Measurements from ENCODE around the gene KRT72.
A peak's percentile ranks its signal among the peaks of the same experiment; 100 is the strongest.
"Not testable (repeated sequence)": the region's sequence is repeated elsewhere in the genome, so short reads cannot be mapped to it uniquely, and the experiment has no call there.

Gene KRT72

DNA sequence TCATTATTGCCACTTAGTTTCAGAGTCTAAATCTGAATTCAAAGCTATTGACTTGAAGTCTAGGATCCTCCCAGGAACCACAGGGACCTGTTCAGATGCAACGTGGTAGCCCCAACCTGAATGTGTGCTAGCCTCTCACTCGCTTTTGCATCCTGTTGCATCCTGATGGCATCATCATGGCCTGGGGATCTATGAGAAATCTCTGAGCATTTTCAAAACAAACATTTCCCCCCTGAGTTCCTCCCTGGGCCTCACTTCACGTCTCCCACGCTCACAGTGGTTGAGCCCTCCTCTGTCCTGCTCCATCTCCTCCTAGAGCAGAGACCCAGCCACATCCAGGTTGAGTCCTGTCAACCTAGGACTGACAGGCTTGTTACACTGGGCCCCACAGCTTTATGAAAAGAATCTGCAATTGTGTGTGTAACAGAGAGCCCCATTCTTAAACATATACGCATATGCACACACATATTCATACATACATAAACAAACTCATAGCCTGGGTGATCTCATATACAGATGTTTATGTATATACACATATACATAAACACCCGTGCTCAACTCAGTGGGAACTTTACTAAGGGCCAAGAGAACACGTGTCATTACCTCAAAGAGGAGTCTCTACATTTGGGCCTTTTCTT lies 5.4 kb upstream of the KRT72 start:
- DNase-seq: peak; percentile 19

DNA sequence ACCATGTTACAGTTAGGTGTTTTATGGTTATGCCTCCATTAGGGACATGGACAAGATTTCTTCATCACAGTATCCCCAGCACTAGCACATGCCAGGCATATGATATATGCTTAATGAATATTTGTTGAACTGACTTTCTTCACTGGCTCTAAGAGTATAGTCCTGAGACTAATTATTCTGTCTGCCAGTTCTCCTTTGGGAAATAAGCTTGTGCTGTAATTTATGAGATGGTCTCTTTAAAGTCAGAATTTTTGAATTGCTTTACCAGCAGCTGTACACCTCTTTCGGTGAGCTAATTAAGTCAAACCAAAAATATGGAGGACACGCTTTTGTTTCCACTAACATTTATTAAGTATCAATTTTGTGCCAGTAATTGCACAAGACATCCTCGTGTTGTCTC lies 4.8 kb upstream of the KRT72 start:
- DNase-seq: no peak

DNA sequence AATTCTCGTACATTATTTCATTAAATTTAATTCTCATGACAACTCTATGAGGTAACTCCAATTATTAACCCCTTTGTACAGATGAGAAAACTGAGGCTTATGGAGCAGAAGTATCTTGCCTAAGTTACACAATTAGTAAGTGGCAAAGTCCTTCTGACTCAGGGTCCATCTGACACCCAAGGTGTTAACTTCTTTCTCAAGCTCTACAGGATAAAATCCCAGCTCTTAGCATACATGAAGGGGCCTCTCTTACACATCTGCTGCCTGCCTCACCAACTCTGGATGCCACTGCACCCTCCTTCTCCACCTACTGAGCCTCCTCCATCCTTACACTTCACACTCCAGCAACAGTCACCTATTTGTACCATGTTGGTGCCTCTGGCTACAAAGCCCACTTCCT lies 4.3 kb upstream of the KRT72 start:
- peak; percentile 28 for DNase-seq

DNA sequence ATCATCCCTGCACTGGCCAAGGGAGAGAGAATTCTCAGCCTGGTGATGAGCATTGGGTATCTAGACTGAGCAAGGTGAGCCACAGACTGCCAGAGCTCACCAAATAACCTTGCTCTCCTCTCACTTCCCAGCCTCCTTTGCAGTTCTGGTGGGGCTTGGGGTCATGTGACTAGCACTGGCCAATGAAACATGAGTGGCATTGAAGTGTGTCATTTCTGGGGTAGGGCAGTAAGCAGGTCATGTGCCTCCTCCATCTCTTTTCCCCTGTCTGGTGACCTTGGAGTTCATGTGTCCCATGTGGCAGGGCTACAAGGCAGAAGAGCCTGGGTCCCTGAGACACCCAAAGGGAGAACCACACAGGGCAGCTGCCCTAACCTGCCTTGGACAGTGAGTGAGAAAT lies 3.6 kb upstream of the KRT72 start:
- DNase-seq: peak; percentile 43

DNA sequence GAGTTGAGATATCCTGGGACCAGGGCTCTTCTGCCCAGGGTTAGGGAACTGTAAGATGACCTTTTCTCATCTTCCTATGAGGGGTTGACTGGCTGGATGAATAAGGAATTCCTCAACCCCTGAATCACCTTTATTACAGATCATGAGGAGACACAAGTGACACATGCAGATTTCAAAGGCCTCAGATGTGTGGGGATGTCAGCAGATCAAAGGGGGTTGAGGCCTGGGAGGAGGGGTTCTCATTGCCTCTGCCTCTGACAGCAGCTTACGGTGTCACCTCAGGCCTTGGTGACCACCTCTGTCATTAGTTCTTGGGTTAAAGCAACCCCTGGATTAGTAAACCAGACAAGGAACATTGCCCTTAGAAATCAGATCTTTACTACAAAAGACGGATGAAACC lies 2.1 kb upstream of the KRT72 start:
- peak; percentile 34 for DNase-seq

DNA sequence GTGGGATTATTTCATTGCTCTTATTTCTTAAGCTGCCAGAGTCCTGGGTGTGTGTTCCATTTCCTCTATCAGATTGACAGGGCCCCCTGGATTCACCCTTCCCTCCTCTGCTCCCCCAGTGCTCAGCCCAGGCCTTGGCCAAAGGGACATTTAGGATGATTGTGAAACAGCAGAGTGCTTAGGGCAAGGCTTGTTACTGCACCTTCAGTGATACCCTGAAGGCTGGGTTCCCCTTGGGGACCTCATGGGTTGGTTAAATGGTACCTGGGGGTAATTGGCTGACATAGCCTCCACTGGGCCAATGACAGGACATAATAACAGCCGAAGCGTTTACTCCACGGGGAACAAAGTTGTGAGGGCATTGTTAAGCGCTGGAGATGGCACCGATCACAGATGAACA lies 1.3 kb upstream of the KRT72 start:
- DNase-seq: peak; percentile 32

DNA sequence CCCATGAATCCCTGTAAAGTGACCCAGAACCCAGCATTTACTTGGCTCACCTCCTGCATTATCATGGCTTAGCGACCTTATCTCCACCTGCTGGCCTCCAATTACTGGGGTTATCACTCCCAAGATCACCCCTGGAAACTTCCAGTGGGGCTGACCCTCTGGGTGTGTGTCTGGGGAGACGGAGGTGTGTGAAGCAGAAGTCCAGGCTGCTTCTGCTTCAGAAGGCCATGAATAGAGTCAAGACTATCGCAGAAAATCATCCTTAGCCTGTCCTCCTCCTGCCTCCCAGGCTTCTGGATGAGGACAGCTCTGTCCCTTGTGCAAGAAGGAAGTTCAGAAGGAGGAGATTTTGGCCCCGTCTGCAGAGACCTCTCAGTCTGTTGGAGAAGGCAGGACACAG lies 408 bp upstream of the KRT72 start:
- peak; percentile 43 for DNase-seq

DNA sequence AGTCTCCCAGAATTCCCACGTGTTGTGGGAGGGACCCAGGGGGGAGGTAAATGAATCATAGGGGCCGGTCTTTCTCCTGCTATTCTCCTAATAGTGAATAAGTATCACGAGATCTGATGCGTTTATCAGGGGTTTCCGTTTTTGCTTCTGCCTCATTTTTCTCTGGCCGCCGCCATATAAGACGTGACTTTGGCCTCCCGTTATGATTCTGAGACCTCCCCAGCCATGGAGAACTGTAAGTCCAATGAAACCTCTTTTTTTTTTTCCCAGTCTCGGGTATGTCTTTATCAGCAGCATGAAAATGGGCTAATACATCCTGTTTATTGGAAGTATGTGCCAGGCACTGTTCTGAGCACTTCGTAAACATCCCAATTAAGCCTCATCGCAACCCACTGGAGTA lies 788 bp downstream of the KRT72 start:
- DNase-seq: no peak

DNA sequence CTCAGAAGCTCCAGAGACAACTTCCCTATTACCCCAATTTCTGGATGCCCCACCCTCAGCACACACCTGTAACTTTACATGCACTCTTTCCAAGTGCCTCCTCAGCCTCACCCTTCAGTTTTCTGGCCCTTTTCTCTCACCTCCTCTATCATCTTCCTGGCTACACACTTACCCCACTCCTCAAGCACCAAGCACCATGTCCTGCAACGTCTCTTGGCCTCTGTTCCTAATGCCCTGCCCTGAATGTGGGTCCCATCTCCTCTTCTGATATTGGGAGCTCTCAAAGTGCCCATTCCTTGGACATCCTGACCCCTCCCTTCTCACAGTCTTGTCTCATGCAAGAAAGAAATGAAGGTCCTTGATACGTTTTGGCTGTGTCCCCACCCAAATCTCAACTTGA lies 1.2 kb downstream of the KRT72 start:
- DNase-seq: peak; percentile 32

DNA sequence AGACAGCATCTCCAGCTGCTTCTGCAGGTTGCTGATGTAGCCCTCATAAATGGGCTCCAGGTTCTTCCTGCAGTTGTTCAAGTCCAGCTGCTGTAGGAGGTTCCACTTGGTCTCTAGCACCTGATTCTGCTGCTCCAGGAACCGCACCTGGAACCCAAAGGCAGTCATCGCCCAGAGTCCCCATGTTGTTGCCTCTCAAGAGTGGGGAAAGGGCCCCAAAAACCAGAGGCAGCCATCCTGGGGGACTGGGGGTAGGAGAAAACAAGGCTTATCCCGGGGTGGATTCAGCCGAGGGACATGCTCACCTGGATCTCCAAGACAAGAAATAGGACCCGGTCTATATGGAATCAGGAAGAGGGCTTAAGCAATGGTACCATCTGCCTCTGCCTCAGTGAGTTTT lies 2.3 kb downstream of the KRT72 start:
- DNase-seq: peak; percentile 48

DNA sequence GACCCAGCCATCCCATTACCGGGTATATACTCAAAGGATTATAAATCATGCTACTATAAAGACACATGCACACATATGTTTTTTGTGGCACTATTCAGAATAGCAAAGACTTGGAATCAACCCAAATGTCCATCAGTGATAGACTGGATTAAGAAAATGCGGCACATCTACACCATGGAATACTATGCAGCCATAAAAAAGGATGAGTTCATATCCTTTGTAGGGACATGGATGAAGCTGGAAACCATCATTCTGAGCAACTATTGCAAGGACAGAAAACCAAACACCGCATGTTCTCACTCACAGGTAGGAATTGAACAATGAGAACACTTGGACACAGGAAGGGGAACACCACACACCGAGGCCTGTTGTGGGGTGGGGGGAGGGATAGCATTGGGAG lies 7.0 kb downstream of the KRT72 start:
- DNase-seq: not testable (repeated sequence)

DNA sequence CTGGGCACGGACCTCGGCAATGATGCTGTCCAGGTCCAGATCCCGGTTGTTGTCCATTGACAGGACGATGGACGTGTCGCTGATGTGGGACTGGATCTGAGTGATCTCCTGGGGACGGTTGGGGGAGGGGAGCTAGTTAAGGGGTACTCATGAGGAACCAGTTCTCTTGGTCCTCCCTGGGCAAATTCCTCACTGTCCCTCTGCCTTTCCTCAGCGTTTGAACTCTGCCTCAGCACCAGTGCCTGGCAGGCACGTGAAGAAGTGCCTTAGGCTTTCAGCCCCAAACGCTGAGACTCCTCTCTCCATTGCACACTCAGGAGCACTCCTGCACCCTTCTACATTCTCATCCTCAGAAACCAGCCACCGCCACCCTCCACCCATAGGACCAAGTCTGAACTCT lies 9.7 kb downstream of the KRT72 start:
- DNase-seq: no peak

DNA sequence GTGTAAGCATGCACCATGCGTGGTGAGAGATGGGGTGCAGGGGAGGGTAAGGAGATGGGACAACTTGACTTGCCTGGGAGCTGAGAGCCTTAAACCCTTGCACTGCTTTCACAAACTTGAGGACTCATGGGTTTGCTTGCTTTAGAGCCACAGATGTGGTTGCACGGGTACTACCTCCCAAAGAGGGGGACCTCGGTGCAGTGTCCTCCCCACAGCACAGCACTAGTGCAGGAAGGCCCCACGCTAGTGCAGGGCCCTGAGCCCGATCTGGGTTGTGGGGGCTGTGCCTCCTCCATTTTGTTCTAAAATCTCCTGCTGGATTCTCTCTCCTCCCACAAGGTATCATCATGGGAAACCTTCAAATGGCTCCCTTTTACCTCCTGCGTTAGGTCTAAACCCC lies 11.2 kb downstream of the KRT72 start:
- DNase-seq: no peak

DNA sequence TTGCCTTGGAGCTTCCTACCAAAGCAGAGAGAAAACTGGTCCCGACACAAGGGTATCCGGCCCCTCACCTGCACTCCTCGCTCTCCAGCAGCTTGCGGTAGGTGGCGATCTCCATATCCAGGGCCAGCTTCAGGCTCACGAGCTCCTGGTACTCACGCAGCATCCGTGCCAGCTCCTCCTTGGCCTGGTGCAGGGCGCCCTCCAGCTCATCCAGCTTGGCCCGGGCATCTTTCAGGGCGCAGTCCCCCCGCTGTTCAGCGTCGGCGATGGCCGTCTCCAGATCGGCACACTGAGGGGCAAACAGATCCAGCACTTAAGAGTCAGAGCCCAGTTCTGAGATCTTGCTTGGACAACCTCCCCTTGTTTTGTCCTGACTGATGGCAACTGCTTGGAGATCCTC lies 13.7 kb downstream of the KRT72 start:
- DNase-seq: peak; percentile 60

DNA sequence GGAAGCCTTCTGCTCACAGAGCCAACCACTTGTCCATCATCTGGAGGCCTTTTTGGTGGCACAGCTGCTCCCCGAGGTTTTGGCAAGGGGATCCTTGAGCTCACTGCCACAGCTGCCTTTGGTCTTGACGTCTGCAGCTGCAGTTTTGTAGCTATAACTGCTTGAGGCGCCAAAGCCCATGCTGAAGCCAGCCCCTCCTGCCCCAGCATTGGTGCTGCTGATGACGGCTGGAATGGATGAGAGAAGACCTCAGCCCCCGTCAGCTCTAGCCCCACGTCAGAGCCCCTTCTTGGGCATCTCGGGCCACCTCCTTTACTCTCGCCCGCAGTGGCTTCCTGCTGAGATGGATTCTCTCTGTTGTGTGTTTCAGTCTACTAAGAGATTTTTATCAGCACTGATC lies 15.3 kb downstream of the KRT72 start:
- no peak for DNase-seq

DNA sequence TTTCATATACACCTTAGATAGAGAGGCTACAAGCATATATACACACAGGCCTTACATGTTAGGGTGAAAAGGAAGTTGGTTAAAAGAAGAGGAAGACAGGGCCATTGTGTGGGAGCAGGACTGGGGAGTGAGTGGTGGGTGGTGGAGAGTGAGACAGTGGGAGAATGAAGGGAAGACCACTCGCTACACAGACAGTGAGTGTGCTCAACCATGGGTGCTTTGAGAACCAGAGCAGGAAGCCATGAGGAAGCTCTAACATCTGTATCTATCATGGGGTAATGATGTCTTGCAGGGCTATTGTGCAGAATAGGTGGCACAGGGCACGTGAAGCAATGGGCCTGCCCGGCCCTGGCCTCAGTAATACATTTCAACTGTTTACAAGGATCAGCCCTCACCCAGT lies 16.2 kb downstream of the KRT72 start:
- DNase-seq: peak; percentile 31

DNA sequence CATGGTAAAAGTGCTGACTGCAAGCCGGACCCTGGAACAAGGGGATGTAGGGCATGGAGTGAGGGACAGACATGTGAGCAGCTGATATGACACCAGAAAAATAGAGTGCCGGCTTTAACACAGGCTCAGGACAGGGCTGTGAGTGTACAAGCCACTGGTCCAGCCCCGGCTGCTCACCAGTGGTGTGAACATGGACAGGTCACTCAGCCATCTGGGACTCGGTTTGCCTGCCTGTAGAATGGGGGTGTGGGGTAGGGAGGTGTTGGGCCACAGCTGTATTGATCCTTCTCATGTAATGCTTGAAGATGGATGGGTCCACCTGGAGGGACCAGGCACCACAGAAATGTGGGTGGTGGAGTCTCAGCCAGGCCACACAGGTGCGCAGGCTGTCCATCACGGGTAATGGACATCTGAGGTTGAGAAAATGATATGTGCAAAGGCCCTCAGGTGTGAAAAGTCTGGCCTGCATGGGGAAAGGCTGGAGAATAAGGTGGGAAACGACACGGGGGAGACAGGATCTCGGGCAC lies 17.0 kb downstream of the KRT72 start:
- DNase-seq: peak; percentile 42

DNA sequence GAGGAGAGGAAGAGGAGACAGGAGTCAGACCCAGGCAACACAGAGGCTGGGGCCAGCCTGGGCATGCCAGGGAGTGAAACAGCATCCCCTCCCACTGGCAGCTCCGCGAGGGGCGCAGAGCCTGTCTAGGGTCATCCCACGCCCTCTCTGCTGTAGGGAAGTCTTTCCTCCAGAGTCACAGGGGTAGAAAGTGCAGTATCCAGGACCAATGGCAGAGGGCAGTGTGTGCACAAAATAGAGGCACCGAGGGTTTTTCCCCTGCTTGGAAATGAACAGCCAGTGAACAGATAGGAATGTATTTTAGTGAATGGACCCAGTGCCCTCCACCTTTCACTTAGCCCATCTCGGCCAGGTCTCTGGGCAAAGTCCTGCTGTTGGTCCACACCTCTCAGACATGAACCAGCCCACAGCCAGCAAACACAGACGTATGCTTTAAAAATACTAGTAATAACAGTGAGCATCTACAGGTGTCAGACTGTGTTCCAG lies 18.2 kb downstream of the KRT72 start:
- peak; percentile 94 for DNase-seq

DNA sequence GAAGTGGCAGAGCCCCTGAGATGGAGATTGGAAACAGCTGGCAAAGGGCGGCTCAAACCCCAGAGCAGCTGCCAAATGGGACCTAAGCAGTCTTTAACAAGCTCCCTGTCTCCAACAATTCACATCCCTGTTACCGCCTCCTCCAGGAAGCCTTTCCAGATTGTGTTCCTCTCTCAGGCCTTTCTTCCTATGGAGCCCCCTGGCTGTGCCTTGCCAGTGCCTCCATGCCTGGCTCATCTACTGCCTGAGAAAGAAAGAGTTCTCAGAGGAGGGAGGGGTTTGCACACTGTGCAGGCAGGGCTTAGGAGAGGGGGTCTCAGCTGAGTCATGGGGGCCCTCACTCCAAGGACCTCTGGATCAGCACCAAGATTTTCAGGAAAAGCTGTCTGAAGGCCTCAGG lies 18.8 kb downstream of the KRT72 start:
- DNase-seq: no peak

DNA sequence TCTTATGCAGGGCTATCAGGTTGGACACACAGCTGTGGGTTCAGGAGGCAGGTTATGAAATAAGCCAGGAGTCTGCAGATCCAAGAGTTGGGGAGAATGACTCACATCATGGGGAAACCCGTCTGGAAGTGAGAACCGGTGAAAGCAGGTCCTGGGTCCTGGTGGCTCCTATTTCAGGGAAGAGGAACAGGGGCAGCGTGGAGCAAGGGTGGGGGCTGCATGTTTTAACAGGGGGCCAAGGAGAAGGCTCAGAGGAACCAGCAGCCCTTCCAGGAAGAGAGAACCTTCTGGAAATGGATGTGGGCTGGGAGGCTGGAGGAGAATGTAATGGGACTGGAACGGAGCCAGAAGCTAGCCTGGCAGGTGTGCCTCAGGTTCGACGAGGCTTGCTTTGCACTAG lies 19.8 kb downstream of the KRT72 start:
- DNase-seq: no peak

DNA sequence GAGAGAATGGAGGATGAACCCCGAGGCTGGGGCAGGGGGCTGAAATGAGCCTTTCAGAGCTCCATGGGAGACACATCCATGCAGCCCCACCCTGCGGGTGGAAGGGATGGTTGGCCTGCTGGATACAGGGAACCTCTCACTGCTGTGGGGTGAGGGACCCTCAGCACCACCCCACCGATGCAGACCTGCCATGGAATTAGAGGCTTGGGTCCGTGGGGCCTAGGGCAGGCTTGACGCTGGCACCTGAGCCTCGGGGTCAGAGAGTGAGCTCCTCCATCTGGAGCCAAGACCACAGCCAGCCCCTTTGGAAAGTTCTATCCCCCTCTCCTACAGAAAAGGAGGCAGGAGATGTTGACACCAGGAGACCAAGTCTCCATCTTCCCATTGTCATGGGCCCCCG lies 20.2 kb downstream of the KRT72 start:
- peak; percentile 52 for DNase-seq

DNA sequence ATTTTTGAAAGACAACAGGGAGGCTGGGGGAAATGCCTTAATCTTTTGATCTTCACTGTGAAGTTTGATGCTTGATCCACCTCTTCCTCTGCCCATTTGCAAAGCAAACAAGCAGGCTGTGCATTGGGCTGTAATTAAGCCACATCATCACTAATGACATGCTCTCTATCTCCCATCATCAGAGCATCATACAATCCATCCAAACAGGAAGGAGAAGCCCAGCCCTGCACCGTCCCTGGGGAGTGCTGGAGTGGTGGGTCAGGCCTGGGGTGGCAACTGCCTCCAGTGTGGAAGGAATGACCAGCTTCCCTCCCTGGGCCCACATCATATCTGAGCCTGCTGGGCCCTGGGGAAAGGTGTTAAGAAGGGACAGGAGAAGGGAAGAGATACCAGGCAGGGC lies 20.8 kb downstream of the KRT72 start:
- peak; percentile 72 for DNase-seq

DNA sequence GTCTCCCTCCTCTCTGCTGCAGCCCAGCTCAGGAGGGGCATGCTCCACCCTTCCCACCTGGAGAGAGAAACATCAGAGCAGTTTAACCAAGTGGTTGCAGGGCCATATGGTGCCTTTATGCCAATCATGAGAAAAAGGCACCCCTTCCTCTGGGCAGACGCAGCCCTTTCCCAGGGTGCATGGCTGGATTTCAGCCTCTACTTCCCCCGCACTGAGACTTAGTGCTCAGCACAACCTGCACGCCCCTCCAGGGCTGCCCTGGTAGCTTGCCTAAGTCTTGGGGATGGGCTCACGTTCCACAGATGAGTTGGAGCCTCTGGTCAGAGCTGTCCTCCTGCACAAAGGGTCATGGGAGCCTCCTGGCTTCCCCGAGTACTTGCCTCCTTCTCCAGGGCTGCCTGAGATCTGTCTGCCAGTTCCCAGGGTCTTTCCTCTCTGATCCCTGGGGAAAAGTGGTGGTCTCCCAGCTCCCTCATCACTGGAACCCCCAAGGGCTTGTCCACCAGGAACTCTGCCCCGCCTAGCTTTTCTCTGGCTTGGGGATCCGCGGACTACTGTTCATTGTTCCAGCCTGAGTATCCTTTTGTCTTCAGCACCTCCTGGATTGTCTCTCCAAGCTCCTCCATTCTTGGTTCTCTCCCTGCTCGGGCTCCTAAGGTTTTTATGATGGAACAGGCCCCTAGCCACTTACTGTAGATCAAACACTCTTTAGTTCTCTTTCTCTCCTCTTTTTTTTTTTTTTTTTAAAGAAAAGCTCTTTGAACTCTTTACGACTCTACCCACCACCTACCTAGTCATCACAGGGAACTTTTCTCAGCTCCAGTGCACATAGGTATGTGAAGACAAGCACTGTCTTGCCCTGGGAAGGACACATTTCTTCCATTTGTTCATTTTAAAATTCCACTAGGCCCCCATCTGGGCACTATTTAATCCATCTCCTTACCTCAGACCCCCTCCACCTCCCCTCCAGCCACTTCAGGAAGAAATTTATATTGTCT lies 21.5 kb downstream of the KRT72 start:
- peak; percentile 68 for DNase-seq

DNA sequence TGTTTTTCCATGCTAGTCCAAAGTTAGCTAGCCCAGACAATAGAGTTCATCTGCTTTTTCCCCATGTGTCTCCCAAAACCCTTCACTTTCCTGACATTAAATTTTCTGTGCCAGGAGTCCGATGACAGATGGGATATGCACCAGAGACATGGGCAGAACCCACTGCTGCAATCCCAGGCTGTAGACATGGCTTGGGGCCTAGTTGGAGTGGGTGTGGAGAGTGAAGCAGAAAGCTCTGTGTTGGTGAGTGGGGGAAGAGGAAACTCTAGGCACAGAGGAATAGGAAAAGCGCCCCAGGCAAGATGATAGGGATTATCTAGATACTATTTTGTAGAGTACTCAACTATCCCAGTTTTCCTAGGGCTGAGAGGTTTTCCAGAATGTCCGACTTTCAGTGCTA lies 22.8 kb downstream of the KRT72 start:
- DNase-seq: no peak

All from islet precursor cell (in vitro differentiated cells).